GM19463 (cell line): ENCODE data around the gene HDGFL2.
A peak's percentile ranks its signal among the peaks of the same experiment; 100 is the strongest.

ENCODE experiments used
- ATAC-seq: cut with Tn5 transposase; IDR thresholded peaks from one replicate; pipeline ENCODE4 v1.9.1; 2021; ENCODE audit warnings: mild to moderate bottlenecking, moderate library complexity; ENCODE audit not compliant: unreplicated experiment

Gene HDGFL2

GRCh38 chr19:4464815-4465581 is 7.1 kb upstream of the HDGFL2 start:
- ATAC-seq = no peak

- ATAC-seq = no peak
Measured at GRCh38 chr19:4467835-4468234, 4.3 kb upstream of the HDGFL2 start.

DNA sequence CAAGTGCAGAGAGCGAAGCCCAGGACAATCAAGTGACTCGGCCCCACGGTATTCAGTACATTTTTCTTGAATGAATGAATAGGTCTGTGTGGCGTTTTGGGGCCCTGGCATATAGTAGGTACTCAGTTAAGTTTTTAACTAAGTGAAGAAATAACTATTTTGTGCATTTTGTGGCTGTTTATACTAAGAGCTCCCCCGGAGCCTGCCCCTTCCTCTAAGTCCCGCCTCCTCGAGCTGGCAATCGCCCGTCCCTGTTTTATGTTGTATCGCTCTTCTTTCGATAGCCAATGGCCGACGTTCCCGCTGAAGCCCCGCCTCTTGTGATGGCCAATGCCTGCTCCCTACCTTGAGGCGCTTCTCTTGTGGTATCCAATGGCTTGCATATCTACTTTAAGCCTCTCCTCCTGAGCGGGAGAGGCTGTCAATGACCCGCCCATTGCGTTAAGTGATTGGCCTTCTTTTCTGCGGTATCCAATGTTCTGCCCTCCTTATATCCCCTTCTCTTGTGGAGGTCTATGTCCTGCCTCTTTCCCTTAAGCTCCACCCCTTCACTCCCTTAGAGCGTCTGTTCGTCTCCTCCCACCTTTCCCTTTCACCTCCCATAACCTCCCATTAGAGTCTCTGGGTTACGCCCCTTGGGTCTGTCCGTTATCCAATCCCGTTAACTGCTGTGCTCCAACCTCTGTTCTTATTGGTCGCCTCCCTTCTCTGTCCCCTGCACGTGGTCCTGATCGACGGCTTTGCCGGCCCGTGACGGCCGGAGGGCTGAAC is 509 bp upstream of the HDGFL2 start:
- peak; percentile 77 for ATAC-seq

- no peak for ATAC-seq
Measured at GRCh38 chr19:4473011-4473762, 1.1 kb downstream of the HDGFL2 start.

GRCh38 chr19:4473763-4474513 is 1.8 kb downstream of the HDGFL2 start:
- ATAC-seq = no peak

- ATAC-seq = no peak
Measured at GRCh38 chr19:4474514-4475022, 2.5 kb downstream of the HDGFL2 start.

DNA sequence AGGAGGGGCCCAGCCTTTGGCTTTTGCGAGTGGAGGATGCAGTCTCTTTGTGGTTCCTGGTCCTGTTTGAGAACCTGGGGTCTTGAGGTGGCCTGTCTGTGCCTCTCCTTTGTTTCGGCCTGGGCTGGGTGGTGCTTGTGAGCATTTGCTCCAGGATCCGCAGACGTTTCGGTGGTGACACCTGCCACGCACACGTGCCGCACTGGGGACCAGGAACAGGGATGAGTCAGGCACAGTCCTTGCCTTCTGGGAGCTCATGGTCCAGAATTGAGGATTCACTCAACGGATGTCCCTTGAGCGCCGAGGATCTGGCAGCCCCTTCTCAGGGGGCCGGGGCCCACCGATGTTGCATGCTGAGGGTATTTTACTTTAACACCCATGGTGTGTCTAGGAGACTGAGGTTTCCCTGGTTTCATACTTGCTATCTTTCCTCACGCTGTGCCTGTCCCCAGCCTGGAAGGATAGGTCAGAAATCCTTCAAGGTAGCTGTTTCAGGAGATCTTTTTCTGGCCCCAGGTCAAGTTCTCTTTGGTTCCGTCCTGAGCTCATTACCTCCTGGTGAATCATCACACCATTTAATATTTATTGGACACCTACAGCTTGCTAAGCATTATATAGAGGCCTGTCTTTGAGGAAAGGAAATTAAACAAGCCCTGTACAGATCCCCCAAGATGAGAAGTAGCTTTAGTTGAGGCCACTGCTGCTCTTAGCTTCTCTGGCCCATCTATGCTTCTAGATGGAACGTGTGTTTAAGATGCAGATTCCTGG is 5.1 kb downstream of the HDGFL2 start:
- no peak for ATAC-seq

DNA sequence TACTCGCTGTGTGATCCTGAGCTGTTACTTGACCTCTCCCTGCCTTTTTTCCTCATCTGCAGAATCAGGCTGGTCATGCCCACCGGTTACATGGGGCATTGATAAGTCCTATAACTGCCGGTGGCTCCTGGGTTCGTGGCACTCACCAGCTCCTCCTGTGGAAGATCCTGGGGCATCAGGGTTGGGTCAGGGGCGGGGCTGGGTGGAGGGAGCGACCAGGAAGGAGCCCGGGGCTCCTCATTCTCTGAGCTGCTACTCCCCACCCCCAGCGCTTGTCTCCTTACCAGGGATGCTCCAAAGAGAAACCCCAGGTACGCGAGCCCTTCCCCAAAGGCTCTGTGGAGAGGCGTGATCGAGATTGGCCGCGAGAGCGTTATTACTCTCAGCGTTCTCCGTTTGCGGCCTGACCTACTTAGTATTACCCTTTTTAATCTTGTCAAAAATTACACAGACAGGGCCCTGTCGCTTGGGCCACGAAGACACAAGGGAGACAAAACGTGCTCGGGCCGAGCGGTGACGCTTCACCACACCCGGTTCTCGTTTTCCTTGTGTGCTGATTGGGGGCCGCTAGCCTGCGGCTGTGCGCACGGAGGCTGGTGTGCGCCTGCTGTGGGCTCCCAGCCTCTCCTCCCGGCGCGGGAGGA is 10.7 kb downstream of the HDGFL2 start:
- ATAC-seq = no peak

DNA sequence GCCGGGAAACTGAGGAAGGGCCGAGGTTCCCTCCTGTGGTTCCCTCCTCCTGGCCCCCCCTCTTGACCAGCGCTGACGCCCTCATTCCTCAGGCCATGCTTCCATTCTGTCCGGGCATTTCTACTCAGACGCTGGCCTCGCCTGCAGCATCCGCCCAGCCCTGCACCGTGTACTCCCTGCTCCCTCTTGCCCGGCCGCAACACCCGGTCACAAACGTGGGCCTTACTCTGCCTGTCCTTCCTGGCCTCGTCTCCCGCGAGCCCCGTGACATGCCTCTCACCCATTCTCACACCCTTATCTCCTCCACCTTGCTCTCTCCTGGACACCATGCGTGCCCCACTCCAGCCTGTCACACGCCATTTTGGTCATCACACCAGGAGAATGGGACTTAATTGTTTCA is 11.3 kb downstream of the HDGFL2 start:
- no peak for ATAC-seq

DNA sequence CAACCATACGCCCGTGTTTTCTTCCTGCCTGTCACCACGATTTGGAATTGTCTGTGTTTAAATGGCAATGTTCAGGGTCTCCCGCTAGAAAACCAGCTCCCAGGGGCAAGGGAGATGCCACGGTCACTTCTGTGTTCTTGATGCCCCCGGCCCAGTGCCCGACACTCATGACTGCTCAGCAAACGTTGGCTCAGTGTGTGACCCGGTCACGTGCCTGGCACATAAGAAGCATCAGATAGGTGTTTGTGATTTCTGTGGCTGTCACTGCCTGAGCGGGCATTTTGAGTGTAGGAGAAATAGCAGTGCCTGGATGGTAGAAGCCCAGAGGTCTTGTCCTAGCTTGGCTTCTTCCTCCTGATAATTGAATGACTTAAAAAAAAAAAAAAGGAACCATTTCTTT is 15.5 kb downstream of the HDGFL2 start:
- ATAC-seq = no peak

- no peak for ATAC-seq
Measured at GRCh38 chr19:4488496-4488895, 16.4 kb downstream of the HDGFL2 start.

GRCh38 chr19:4491446-4491845 is 19.3 kb downstream of the HDGFL2 start:
- no peak for ATAC-seq

DNA sequence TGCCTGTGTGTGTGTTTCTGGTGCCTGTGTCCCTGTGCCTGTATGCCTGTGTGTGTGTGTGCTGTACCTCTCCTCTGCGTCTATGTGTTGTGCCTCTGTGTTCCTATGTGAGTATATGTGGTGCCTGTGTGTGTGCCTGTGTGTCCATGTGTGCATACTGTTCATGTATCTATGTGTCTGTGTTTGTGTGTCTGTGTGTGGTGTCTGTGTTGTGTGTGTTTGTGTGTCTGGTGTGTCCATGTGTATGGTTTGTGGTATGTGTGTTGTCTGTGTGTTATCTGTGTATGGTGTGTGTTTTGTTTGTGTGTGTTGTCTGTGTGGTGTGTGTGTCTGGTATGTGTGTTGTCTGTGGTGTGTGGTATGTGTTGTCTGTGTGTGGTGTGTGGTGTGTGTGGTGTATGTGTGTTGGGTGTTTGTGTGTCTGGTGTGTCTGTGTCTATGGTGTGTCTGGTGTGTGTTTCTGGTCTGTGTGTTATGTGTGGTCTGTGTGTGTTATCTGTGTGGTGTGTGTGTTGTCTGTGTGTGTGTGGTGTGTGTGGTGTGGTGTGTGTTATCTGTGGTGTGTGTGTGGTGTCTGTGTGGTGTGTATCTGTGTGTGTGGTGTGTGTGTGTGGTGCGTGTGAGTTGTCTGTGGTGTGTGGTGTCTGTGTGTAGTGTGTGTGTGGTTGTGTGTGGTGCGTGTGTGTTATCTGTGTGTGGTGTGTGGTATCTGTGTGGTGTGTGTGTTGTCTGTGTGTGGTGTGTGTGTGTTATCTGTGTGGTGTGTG is 20.4 kb downstream of the HDGFL2 start:
- ATAC-seq = no peak

- no peak for ATAC-seq
Measured at GRCh38 chr19:4493104-4493928, 21.2 kb downstream of the HDGFL2 start.

DNA sequence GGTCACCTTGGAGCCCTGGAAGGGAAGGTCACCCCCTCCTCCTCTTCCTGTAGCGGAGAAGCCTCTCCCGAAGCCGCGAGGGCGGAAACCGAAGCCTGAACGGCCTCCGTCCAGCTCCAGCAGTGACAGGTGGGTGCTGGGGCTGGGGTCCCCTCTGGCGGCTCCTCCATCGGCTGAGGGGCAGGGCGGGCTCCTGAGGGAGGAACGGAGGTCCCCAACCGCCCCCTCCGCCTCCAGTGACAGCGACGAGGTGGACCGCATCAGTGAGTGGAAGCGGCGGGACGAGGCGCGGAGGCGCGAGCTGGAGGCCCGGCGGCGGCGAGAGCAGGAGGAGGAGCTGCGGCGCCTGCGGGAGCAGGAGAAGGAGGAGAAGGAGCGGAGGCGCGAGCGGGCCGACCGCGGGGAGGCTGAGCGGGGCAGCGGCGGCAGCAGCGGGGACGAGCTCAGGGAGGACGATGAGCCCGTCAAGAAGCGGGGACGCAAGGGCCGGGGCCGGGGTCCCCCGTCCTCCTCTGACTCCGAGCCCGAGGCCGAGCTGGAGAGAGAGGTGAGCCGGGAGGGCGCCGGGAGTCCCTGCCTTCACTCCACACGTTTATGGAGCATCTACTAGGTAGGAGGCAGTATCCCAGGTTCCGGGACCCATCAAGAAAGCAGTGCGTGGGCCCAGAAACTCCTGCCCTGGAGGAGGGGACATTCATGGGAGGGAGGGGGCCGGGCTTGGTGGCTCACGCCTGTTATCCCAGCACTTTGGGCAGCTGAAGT is 22.0 kb downstream of the HDGFL2 start:
- no peak for ATAC-seq

- no peak for ATAC-seq
Measured at GRCh38 chr19:4494691-4495064, 22.6 kb downstream of the HDGFL2 start.

DNA sequence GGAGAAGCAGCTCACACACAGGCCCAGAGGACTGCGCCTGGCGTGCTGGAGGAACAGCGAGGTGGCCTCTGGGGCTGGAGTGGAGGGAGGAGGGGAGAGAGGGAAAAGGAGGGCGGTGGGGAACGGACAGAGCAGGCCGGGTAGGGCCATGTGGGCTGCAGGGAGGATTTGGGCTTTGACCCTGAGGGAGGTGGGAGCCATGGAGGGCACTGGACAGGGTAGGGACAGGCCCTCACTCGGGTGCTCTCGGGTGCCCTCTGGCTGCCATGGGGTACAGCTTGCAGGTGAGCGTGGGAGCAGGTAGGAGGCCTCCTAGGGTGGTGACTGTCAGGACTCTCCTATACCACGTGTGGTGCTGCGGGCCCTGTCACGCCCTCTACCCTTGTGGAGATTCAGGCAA is 23.4 kb downstream of the HDGFL2 start:
- ATAC-seq = no peak
